Measurements from ENCODE around the gene NFIB.
A peak's percentile ranks its signal among the peaks of the same experiment; 100 is the strongest.

Gene NFIB

GRCh38 chr9:14258660-14259239 is 55.2 kb downstream of the NFIB start:
- TF ChIP-seq CTCF (IDR thresholded peaks at IDR 0.05; ENCODE audit: low read depth, low read length), result no peak
- no peak for DNase-seq (ENCODE audit: low read depth, low spot score)
- in situ Hi-C loops (cut with HindIII; ENCODE audit: low sequenced_read_pairs), result no loop called here
- no peak overlapping the region for H3K4me3 ChIP-seq (ENCODE audit: low read depth, low read length)

DNA sequence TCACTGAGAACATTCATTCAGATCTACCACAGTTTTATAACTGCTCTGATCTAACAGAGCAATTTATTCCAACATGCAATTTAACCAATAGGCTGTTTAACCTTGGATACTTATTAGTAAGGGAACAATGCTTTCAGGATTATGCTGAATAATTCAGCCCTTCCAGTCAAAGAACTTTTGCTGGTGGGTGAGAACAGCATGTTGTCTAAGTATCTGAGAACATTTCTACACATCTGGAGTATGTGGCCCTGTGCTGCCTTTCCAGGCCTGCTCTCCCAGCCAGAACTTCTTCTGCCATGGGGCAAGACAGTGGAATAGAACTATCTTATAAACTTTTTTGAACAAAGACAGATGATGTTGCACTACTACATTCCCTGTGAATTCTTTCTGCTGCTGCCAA is 55.8 kb downstream of the NFIB start:
- in situ Hi-C loops (cut with HindIII; ENCODE audit: low sequenced_read_pairs), result no loop called here
- no peak for DNase-seq (ENCODE audit: low read depth, low spot score)

DNA sequence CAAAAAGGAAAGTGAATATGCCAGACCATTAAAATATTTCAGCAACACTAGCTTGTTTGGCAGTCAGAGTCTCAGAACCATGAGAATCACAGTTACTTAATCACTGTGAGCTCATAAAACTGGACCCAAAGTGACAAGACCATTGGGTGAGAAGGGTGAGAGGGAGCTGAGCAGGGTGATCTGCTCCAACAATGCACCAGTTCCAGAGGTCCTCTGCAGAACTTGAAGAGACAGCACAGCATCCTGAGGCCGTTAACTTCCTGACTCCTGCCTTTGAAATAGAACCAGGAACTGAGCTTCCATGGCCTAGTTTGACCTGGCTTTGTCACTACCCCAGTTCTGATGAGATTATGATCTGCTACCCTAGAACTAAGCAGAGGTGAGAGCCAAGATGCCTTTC is 57.4 kb downstream of the NFIB start:
- in situ Hi-C loops (cut with HindIII; ENCODE audit: low sequenced_read_pairs), result no loop called here
- TF ChIP-seq CTCF (IDR thresholded peaks at IDR 0.05; ENCODE audit: low read depth, low read length), result no peak
- H3K4me3 ChIP-seq (ENCODE audit: low read depth, low read length), result no peak overlapping the region
- DNase-seq (ENCODE audit: low read depth, low spot score), result no peak

More for the DNA sequence above, 55.8 kb downstream of the NFIB start:
- no peak for TF ChIP-seq CTCF (IDR thresholded peaks at IDR 0.05; ENCODE audit: low read depth, low read length)
- H3K4me3 ChIP-seq (ENCODE audit: low read depth, low read length), result no peak overlapping the region

DNA sequence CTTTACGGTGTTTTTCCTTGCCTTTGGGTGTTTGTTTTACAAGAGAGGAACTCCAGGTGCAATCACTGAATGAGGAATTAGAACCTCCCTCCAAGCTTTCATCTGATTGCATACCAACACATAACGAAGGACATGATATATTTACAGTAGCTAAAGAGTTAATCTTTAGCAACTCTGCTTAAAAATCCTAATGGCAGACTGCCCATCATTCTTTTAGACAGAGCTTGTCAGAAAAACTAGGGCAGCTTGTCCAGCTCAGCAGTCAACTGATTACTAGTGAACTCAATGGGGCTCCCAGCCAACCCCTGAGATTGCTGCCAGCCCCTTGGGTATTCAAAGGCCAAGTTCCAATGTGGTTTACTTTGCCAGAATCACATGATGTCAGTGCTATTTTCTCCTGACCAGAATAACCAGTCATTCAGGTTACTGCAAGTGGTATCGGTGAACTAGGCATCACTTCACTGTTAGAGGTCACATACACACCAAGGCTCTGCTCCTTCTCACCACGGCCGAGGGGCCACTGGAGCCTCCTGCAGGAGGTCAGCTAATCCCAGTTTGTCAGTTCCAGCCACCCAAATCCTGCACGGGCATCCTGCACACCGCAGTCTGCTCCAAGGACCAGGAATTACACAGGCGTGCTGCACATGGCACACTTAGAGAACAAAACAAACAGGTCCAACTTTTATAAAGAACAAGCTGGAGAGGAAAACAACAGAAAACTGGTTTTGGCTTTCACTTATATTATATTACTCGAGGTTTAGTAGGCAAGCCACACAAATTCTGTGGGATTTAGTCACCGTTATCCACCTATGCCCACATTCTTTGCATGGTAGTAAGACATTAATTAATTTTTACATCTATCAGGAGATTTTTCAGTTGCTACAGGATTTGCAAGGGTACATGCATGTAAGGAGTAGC is 62.5 kb downstream of the NFIB start:
- DNase-seq (ENCODE audit: low read depth, low spot score), result peak; percentile 87
- TF ChIP-seq CTCF (IDR thresholded peaks at IDR 0.05; ENCODE audit: low read depth, low read length), result no peak
- no peak overlapping the region for H3K4me3 ChIP-seq (ENCODE audit: low read depth, low read length)
- in situ Hi-C loops (cut with HindIII; ENCODE audit: low sequenced_read_pairs), result no loop called here

- in situ Hi-C loops (cut with HindIII; ENCODE audit: low sequenced_read_pairs), result no loop called here
- no peak for TF ChIP-seq CTCF (IDR thresholded peaks at IDR 0.05; ENCODE audit: low read depth, low read length)
- DNase-seq (ENCODE audit: low read depth, low spot score), result no peak
- H3K4me3 ChIP-seq (ENCODE audit: low read depth, low read length), result no peak overlapping the region
These were observed 63.2 kb downstream of the NFIB start for GRCh38 chr9:14250794-14251153.

- H3K4me3 ChIP-seq (ENCODE audit: low read depth, low read length), result no peak overlapping the region
- in situ Hi-C loops (cut with HindIII; ENCODE audit: low sequenced_read_pairs), result no loop called here
- TF ChIP-seq CTCF (IDR thresholded peaks at IDR 0.05; ENCODE audit: low read depth, low read length), result no peak
- no peak for DNase-seq (ENCODE audit: low read depth, low spot score)
These were observed 64.4 kb downstream of the NFIB start for GRCh38 chr9:14249527-14249926.
